ENCODE data around the gene CLN6.

- TF ChIP-seq EZH2phosphoT487 (IDR thresholded peaks at IDR 0.05; ENCODE audit: insufficient read depth, low read depth): no peak
- TF ChIP-seq EZH2 (IDR thresholded peaks at IDR 0.05; ENCODE audit: insufficient read depth, poor library complexity, severe bottlenecking): no peak
These were observed 11.2 kb downstream of the CLN6 start for GRCh38 chr15:68218331-68218730.

Data from GM23248 (cell line).